GM12878 (cell line): ENCODE measurements around the gene ZNF3. TPM values are rescaled to one million over a fixed set of nuclear protein-coding genes. Genes with fewer than 3 reads are reported as not detected.

Source experiments
- FOXK2 ChIP-seq: fragments of 450-650 bp; IDR thresholded peaks from 2 replicates; pipeline ENCODE4 v1.6.1; 2017; ENCODE audit warnings: mild to moderate bottlenecking, moderate library complexity
- IKZF1 ChIP-seq: fragments of 450-650 bp; conservative IDR thresholded peaks from 2 replicates; pipeline ENCODE4 v1.6.1; 2017; ENCODE audit warnings: antibody characterized with exemption, mild to moderate bottlenecking
- KLF5 ChIP-seq: fragments of 450-650 bp; IDR thresholded peaks from 2 replicates; pipeline ENCODE4 v1.6.1; 2014; ENCODE audit warnings: mild to moderate bottlenecking; ENCODE audit not compliant: partially characterized antibody
- NFYA ChIP-seq: IDR thresholded peaks from 2 replicates; pipeline ENCODE4 v1.6.1; 2011; ENCODE audit warnings: low read depth, mild to moderate bottlenecking, low read length, improper control_type of control experiment, borderline replicate concordance
- NR2C2 ChIP-seq: IDR thresholded peaks from 2 replicates; pipeline ENCODE4 v1.6.1; 2011; ENCODE audit warnings: borderline replicate concordance, low read depth; ENCODE audit not compliant: control insufficient read depth, insufficient read length
- NR2F1 ChIP-seq: fragments of 450-650 bp; conservative IDR thresholded peaks from 2 replicates; pipeline ENCODE4 v1.6.1; 2017; ENCODE audit warnings: mild to moderate bottlenecking
- NRF1 ChIP-seq: conservative IDR thresholded peaks from 2 replicates; pipeline ENCODE4 v1.6.1; 2011; ENCODE audit warnings: mild to moderate bottlenecking, low read depth, low read length, improper control_type of control experiment
- RELA ChIP-seq: fragments of 450-650 bp; IDR thresholded peaks from 2 replicates; pipeline ENCODE4 v1.8.0; 2014; ENCODE audit warnings: borderline replicate concordance; ENCODE audit not compliant: partially characterized antibody
- TCF12 ChIP-seq: IDR thresholded peaks from 2 replicates; pipeline ENCODE4 v1.6.1; 2011; ENCODE audit warnings: low read depth, mild to moderate bottlenecking, low read length
- TCF7 ChIP-seq: IDR thresholded peaks from 2 replicates; pipeline ENCODE4 v1.6.1; 2014; ENCODE audit warnings: antibody characterized with exemption, borderline replicate concordance
- polyA plus RNA-seq, 11 experiments: library from polyadenylated mRNA; depleted of rRNA in 4 of 11; unstranded in 6 of 11; stranded (reverse) in 5 of 11; fragments of >200 nt; fragmentation: Nextera tagmentation in 4 of 11; fragmentation: Illumina TruSeq in 1 of 11; extraction: Ambion mirVana in 4 of 11; extraction: Trizol in 1 of 11; gene quantifications; 1 replicate in 1 of 11; 2 replicates in 10 of 11; pipeline versions ENCODE4 v1.2.1 to v1.2.3, GENCODE V29; 2011 to 2016; ENCODE audit warnings: inconsistent platforms in 2 of 11, missing spikeins in 2 of 11, low read depth in 1 of 11
- total RNA-seq, 4 experiments: library from RNA; depleted of rRNA in 3 of 4; stranded (reverse); fragments of >200 nt in 3 of 4; fragmentation: Illumina TruSeq in 1 of 4; extraction: Trizol in 1 of 4; gene quantifications; 2 replicates each; pipeline versions ENCODE4 v1.2.1 to v1.2.3, GENCODE V29; 2013 to 2021
- TF ChIP-seq, protein P1 (sequence below): fragments of 450-650 bp; IDR thresholded peaks from 2 replicates; pipeline ENCODE4 v1.6.1; 2017; ENCODE audit warnings: mild to moderate bottlenecking, low read depth, inconsistent platforms; ENCODE audit not compliant: poor library complexity, severe bottlenecking
- TF ChIP-seq, protein P2 (sequence below): fragments of 450-650 bp; IDR thresholded peaks from 2 replicates; pipeline ENCODE4 v1.6.1; 2016; ENCODE audit warnings: mild to moderate bottlenecking
- TF ChIP-seq, protein P3 (sequence below): IDR thresholded peaks from 2 replicates; pipeline ENCODE4 v1.6.1; 2012; ENCODE audit warnings: low read depth, low read length, improper control_type of control experiment
- TF ChIP-seq, protein P4 (sequence below): IDR thresholded peaks from 2 replicates; pipeline ENCODE4 v1.6.1; 2011; ENCODE audit warnings: borderline replicate concordance, low read depth, mild to moderate bottlenecking, moderate library complexity, low read length; ENCODE audit not compliant: insufficient read depth, poor library complexity, severe bottlenecking
- TF ChIP-seq, protein P5 (sequence below): fragments of 450-650 bp; conservative IDR thresholded peaks from 2 replicates; pipeline ENCODE4 v1.6.1; 2017; ENCODE audit warnings: mild to moderate bottlenecking, moderate library complexity
- TF ChIP-seq, protein P6 (sequence below): fragments of 450-650 bp; IDR thresholded peaks from 2 replicates; pipeline ENCODE4 v1.6.1; 2014; ENCODE audit warnings: mild to moderate bottlenecking
- TF ChIP-seq, protein P7 (sequence below): IDR thresholded peaks from 2 replicates; pipeline ENCODE4 v1.6.1; 2011; ENCODE audit warnings: borderline replicate concordance, low read depth, mild to moderate bottlenecking, moderate library complexity, mixed read lengths, low read length; ENCODE audit not compliant: insufficient read depth; ENCODE audit errors: extremely low read length

The ZNF3 gene
- total and polyA plus RNA-seq, 10 of the 15 experiments (the other 5 are each of a cell fraction or from before 2014, with no cell fraction given), result 17.2 to 37.4 (median 29.4) TPM

DNA sequence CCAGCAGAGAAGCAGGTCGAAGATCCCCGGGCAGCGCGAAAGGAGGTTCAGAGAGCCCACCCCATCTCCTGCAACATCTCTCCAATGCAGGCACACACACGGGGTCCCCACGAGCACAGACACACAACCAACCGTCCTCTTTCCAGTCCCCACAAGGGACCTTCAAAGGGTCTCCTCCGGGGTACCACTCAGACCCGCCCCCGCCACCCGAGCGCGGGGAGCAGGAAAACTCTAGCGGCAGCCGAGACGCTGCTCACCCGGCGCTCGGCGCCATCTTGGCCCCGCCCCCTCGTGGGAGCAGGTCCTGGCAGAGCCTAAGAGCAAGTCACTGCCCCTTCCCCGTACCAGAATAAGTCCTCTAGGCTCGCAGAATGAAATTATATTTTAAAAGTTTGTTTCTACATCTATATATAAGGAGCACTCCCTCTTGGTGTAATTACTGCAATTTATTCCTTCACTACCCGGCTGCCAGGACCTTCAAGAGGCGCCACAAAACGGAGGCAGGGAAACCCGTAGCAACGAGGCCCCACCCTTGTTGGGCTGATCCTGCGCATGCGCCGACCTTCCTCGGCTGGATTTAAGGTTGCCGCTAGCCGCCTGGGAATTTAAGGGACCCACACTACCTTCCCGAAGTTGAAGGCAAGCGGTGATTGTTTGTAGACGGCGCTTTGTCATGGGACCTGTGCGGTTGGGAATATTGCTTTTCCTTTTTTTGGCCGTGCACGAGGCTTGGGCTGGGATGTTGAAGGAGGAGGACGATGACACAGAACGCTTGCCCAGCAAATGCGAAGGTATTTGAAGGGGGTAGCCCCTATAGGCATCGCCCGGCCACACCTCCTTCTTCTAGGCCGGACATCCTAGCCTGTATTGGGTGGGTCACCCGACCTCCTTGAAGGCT lies 37.8 kb upstream of the ZNF3 start, which contains the start of the genes CNPY4 and TAF6 (continued):
- TF ChIP-seq NFYA (no peak), KLF5 (peak; percentile 73), NR2C2 (no peak), TCF12 (0 out of 2 replicates have a peak, but pooled peaks have one; percentile 22), NRF1 (peak; percentile 76), TCF7 (no peak), NR2F1 (peak; percentile 82), FOXK2 (peak; percentile 84), IKZF1 (peak; percentile 72), RELA (no peak)
- TF ChIP-seq, protein P1, sequence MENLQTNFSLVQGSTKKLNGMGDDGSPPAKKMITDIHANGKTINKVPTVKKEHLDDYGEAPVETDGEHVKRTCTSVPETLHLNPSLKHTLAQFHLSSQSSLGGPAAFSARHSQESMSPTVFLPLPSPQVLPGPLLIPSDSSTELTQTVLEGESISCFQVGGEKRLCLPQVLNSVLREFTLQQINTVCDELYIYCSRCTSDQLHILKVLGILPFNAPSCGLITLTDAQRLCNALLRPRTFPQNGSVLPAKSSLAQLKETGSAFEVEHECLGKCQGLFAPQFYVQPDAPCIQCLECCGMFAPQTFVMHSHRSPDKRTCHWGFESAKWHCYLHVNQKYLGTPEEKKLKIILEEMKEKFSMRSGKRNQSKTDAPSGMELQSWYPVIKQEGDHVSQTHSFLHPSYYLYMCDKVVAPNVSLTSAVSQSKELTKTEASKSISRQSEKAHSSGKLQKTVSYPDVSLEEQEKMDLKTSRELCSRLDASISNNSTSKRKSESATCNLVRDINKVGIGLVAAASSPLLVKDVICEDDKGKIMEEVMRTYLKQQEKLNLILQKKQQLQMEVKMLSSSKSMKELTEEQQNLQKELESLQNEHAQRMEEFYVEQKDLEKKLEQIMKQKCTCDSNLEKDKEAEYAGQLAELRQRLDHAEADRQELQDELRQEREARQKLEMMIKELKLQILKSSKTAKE, result peak; percentile 78
- TF ChIP-seq, protein P2, sequence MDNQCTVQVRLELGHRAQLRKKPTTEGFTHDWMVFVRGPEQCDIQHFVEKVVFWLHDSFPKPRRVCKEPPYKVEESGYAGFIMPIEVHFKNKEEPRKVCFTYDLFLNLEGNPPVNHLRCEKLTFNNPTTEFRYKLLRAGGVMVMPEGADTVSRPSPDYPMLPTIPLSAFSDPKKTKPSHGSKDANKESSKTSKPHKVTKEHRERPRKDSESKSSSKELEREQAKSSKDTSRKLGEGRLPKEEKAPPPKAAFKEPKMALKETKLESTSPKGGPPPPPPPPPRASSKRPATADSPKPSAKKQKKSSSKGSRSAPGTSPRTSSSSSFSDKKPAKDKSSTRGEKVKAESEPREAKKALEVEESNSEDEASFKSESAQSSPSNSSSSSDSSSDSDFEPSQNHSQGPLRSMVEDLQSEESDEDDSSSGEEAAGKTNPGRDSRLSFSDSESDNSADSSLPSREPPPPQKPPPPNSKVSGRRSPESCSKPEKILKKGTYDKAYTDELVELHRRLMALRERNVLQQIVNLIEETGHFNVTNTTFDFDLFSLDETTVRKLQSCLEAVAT, result peak; percentile 64
- TF ChIP-seq, protein P3, sequence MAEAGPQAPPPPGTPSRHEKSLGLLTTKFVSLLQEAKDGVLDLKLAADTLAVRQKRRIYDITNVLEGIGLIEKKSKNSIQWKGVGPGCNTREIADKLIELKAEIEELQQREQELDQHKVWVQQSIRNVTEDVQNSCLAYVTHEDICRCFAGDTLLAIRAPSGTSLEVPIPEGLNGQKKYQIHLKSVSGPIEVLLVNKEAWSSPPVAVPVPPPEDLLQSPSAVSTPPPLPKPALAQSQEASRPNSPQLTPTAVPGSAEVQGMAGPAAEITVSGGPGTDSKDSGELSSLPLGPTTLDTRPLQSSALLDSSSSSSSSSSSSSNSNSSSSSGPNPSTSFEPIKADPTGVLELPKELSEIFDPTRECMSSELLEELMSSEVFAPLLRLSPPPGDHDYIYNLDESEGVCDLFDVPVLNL, result 0 out of 2 replicates have a peak, but pooled peaks have one; percentile 19
- TF ChIP-seq, protein P4, sequence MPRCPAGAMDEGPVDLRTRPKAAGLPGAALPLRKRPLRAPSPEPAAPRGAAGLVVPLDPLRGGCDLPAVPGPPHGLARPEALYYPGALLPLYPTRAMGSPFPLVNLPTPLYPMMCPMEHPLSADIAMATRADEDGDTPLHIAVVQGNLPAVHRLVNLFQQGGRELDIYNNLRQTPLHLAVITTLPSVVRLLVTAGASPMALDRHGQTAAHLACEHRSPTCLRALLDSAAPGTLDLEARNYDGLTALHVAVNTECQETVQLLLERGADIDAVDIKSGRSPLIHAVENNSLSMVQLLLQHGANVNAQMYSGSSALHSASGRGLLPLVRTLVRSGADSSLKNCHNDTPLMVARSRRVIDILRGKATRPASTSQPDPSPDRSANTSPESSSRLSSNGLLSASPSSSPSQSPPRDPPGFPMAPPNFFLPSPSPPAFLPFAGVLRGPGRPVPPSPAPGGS, result no peak
- TF ChIP-seq, protein P5, sequence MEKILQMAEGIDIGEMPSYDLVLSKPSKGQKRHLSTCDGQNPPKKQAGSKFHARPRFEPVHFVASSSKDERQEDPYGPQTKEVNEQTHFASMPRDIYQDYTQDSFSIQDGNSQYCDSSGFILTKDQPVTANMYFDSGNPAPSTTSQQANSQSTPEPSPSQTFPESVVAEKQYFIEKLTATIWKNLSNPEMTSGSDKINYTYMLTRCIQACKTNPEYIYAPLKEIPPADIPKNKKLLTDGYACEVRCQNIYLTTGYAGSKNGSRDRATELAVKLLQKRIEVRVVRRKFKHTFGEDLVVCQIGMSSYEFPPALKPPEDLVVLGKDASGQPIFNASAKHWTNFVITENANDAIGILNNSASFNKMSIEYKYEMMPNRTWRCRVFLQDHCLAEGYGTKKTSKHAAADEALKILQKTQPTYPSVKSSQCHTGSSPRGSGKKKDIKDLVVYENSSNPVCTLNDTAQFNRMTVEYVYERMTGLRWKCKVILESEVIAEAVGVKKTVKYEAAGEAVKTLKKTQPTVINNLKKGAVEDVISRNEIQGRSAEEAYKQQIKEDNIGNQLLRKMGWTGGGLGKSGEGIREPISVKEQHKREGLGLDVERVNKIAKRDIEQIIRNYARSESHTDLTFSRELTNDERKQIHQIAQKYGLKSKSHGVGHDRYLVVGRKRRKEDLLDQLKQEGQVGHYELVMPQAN, result peak; percentile 83
- TF ChIP-seq, protein P6, sequence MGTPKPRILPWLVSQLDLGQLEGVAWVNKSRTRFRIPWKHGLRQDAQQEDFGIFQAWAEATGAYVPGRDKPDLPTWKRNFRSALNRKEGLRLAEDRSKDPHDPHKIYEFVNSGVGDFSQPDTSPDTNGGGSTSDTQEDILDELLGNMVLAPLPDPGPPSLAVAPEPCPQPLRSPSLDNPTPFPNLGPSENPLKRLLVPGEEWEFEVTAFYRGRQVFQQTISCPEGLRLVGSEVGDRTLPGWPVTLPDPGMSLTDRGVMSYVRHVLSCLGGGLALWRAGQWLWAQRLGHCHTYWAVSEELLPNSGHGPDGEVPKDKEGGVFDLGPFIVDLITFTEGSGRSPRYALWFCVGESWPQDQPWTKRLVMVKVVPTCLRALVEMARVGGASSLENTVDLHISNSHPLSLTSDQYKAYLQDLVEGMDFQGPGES, result no peak
- TF ChIP-seq, protein P7, sequence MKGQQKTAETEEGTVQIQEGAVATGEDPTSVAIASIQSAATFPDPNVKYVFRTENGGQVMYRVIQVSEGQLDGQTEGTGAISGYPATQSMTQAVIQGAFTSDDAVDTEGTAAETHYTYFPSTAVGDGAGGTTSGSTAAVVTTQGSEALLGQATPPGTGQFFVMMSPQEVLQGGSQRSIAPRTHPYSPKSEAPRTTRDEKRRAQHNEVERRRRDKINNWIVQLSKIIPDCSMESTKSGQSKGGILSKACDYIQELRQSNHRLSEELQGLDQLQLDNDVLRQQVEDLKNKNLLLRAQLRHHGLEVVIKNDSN, result no peak
